HG03558 (cell line): ENCODE data around the gene MGARP.

Experiments used
- ATAC-seq: cut with Tn5 transposase; IDR thresholded peaks from one replicate; pipeline ENCODE4 v1.9.1; 2021; ENCODE audit warnings: moderate number of reproducible peaks; ENCODE audit not compliant: unreplicated experiment; ENCODE audit errors: extremely low read depth

Gene MGARP

DNA sequence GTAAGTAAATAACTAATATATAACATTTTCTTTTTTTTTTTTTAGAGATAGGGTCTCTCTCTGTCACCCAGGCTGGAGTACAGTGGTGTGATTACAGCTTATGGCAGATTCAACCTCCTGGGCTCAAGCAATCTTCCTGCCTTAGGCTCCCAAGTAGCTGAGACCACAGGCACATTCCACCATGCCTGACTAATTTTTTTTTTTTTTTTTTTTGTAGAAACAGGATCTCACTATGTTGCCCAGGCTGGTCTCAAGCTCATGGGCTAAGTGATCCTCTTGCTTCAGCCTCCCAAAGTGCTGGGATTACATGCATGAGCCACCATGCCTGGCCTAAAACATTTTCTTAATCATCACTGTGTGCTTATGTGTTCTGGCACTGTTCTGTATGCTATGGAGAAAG lies 32.8 kb downstream of the MGARP start:
- ATAC-seq, result no peak

DNA sequence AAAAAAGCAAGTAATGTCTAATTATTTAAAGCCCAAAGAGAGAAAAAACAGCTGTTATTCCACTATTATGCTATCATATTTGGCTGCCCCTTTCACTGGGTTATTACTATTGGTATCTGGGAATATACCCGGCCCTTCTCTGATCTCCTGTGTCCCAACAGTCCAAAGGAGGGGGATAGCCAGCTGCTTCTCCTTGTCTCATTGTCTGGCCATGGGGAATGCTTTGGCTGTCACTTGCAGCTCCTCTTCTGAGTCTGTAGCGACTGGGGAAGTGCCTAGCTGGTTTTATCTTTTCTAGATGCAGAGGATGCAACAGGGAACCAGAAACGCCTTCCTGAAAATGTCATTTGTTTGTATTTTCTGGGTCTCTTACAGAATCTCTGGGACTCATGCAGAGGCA lies 33.9 kb downstream of the MGARP start:
- no peak for ATAC-seq

DNA sequence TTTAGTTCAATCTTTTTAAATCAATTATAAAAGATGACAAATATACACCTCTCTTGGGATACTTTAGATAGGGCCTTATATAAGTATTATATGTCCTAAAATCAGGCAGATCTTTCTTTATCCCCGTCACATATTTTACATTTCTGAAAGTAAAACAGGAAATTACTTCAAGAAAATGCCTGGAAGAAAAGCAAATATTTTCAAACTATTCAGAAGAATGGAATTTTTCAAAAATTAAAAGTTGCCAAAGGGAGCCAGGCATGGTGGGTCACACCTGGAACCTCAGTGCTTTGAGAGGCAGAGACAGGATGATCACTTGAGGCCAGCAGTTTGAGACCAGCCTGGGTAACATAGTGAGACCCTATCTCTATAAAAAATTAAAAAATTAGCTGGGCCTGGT lies 34.4 kb downstream of the MGARP start:
- no peak for ATAC-seq

DNA sequence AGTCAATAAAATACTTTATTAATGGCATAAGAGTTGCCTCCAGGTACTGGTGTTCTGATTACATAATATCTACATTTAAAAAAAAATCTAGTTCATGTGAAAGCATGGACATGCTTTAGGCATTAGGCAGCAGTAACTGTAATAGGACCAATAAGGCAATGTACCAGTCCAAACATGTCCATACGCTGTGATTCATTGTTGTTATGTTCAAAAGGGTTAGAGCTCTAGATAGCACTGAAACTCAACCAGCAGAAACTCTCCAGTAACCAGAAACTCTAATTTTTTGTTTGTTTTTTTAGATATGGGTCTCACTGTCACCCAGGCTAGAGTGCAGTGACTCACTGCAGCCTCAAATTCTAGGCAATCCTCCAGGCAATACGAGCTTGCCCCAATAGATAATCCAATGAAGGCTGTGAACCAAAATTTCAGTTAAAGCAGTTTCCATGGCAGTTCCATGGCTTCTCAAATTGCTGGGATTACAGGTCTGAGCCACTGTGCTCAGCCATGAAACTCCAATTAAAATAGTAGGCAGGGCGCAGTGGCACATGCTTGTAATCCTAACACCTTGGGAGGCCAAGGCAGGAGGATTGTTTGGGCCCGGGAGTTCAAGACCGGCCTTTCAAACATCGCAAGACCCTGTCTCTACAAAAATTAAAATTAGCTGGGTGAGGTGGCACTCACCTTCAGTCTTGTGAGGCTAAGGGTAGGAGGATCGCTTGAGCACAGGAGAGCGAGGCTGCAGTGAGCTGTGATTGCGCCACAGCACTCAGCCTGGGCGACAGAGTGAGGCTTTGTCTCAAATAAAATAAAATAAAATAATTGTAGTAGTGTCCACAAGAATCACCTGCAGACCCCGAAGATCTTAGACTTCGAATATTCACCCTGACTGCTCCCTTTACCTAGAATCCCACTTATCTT lies 36.3 kb downstream of the MGARP start:
- ATAC-seq, result no peak

- no peak for ATAC-seq
Observed at GRCh38 chr4:139242511-139243051, 37.4 kb downstream of the MGARP start.

- ATAC-seq, result no peak
Observed at GRCh38 chr4:139241784-139242151, 38.3 kb downstream of the MGARP start.

- ATAC-seq, result no peak
Observed at GRCh38 chr4:139241086-139241783, 38.8 kb downstream of the MGARP start.

- ATAC-seq, result no peak
Observed at GRCh38 chr4:139239127-139239772, 40.8 kb downstream of the MGARP start.

DNA sequence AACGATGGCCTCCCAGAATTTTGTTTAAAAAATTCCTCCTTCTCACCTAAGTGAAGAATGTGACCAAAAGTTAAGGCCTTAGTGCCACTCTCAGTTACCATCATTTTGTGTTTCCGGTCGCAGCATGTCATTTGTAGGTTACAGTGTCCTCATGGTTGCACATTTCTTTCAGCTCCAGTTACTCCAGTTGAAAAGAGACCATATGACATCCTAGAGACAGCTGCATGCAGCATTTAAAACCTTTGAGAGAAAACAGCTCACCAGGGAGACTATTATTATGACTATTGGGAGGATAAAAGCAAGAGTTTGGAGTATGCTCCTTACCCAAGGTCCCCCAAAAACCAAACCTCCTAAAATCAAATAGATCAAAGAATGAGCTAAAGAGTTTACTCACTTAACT lies 45.8 kb downstream of the MGARP start:
- ATAC-seq, result no peak

- ATAC-seq, result no peak
Observed at GRCh38 chr4:139229534-139230039, 50.4 kb downstream of the MGARP start.

- ATAC-seq, result no peak
Observed at GRCh38 chr4:139227729-139228404, 52.2 kb downstream of the MGARP start.

DNA sequence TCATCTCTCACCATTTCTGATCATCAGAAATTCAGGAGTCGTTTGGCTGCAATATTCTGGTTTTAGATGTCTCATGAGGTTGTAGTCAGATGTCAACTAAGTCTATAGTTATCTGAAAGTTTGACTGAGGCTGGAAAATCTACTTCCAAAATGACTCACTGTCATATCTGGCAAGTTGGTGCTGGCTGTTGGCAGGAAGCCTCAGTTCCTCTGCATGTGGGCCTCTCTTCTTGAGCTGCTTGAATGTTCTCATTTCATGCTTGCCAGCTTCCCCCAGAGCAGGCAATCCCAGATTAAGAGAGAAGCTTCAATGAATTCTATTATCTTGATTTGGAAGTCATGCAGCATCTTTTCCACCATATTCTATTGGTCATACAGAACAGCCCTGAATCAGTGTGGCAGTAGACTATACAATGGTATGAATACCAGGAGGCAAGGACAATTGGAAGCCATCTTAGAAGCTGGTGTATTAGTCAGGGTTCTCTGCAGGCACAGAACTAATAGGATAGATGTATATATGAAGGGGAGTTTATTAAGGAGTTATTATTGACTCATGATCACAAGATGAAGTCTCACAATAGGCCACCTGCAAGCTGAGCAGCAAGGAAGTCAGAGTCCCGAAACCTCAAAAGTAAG lies 56.2 kb downstream of the MGARP start:
- no peak for ATAC-seq

DNA sequence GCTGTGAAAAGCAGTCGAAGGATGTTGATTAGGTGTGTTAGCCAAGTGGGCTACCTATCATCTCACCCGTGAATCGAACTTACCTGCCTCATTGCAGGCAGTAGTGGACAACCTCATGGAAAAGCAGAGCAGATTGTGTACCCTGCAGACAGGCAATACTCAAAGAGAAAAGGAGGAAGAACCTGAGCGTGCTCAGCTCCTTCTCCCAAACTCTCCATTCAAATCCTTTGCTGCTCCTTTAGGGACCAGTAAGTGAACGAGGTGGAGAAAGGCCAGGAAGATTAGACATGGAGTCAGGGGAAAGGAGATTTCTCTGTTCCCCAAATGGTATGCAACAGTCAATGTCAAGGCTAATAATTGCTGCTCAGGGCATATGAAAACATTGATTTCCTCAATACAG lies 57.8 kb downstream of the MGARP start:
- no peak for ATAC-seq

GRCh38 chr4:139221687-139222086 lies 58.3 kb downstream of the MGARP start:
- ATAC-seq, result no peak

GRCh38 chr4:139219450-139220055 lies 60.5 kb downstream of the MGARP start:
- no peak for ATAC-seq
